SKM-1 (cell line): ENCODE results near the gene IZUMO4.
"Not testable (repeated sequence)": the region's sequence is repeated elsewhere in the genome, so short reads cannot be mapped to it uniquely, and the experiment has no call there.

Experiments
- DNase-seq: peaks from one replicate; lab custom pipeline; 2025; ENCODE audit not compliant: unreplicated experiment; lab: John Stamatoyannopoulos, UW

The IZUMO4 gene

DNA sequence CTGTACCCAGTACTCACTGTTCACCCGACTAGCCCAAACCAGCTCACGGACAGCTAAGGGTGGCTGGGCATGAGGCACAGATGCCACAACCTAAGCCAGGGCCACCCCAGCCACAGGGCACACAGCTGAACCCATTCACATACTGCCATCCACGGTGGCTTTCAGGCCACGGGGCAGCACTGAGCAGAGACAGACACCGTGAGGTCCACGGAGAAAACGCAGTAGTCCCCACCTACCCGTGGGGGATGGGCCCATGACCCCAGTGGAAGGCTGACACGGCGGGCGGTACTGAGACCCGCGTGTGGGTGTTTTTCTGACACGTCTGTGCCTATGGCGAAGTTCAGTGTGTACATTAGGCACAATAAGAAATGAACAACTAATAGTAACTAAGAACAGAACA lies 25.5 kb downstream of the IZUMO4 start:
- no peak for DNase-seq

DNA sequence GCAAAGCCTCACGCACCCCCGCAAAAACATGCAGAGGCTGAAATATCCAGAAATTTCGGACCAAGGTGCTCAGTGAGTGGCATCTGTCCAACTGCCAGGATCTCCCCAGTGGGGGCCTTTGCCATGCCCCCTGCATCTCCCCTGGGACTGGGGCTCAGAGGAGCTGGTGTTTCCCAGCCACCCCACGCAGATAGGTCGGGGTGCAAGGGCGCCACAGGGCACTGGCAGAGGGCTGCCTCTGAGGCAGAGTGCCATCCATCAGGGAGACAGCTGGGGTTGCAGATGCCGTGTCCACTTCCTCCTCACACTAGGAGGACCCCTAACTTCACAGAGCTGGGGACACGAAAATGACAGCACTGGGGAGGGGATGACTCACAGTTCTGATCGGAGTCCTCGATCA lies 26.3 kb downstream of the IZUMO4 start:
- DNase-seq: no peak

DNA sequence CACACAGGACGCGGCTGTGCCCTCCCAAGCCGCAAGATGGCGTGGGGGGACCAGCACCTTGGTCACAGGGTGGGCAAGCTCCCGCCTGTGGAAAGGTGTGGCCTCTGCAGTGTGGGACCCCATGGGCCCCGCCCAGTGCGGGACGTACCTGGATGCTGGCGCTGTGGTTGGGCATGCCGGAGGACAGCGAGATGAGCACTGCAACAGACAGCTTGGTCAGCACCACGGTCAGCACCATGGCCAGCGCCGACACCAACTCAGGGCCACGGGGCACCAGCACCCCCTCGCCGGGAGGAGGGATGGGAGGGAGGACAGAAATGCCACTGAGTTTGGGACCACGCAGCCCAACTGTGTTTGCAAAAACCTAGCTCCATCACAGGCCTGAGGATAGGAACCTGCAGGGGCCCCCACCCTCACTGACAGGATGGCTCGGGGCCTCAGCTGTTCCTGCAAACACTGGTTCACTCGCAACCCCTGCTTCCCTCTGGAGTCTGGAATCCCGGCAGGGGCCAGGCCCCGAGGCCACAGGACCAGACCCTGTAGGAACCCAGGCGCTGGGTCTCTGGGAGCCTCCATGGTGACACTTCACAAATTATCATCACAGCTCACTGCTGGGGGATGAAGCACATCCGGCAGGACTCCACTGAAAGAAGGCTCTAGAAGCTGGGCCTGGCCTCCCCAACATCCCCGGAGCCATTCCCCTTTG lies 27.1 kb downstream of the IZUMO4 start:
- no peak for DNase-seq

DNA sequence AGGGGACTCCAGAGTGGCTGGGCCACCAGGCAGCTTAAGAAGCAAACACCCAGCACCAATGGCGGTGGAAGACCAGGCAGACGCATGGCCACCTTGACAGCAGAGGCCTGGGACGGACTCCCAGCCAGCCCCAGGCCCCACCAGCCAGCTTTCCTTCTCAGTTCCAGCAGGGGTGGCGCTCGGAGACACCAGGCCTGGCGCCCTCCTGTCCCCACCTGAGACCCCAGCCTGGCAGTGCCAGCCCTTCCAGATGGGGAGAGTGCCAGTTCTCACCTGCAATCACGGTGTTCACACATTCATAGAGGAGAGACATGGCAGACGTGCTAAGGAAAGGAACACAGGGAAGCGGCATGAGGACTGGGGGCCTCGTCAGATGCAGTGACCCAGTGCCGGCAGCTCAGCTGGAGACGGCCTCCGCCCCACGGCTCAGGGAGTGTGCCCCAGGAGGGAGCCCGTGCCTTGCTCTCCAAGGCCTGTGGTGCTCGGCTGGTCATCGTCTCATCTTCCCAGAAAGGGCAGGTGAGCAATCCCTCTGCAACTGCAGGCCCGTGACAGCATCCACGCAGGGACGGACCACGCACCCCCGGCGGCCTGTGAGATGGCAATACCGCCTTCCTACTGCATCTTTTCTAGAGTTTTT lies 30.3 kb downstream of the IZUMO4 start:
- no peak for DNase-seq

DNA sequence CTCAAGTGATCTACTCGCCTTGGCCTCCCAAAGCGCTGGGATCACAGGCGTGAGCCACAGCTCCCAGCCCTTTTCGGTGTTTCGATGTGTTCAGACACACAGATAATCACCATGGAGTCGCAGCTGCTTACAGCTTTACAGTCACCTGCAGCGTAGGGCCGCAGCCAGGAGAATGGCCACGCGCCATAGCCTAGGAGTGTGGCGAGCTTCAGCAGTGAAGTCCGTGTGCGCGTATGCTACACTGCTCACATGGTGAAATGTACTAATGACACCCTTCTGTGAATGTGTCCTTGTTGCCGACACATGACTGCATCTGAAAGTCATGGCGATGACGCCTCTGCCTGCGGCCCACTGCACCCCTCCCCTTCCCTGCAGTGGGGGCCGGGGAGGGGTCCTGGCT lies 31.0 kb downstream of the IZUMO4 start:
- DNase-seq: no peak

DNA sequence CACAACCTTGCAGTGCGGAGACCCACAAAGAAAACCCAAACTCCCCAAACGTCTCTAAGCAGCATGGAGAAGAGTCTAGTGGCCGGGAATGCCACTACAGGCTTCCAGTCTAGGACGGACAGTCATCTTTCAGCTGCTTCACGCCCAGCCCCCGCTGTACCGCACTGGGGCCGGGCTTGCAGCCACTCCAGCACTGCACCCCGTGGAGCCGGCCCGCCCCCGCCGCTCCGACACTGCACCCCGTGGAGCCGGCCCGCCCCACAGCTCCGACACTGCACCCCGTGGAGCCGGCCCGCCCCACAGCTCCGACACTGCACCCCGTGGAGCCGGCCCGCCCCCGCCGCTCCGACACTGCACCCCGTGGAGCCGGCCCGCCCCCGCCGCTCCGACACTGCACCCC lies 31.5 kb downstream of the IZUMO4 start:
- not testable (repeated sequence) for DNase-seq

DNA sequence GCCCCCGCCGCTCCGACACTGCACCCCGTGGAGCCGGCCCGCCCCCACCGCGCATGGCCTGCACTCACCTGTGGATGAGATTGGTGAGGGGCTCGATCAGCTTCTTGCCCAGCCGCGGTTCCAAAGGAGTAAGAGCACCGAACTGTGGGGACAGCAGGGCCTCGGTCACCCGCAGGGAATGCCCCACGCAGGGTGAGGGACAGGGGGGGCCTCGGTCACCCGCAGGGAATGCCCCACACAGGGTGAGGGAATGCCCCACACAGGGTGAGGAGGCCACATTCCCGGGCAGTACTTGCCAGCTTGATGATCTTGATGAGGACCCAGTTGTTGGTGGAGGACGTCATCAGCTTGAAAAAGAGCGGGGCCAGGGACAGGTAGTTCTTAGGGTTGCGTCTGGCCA lies 32.3 kb downstream of the IZUMO4 start:
- DNase-seq: no peak

DNA sequence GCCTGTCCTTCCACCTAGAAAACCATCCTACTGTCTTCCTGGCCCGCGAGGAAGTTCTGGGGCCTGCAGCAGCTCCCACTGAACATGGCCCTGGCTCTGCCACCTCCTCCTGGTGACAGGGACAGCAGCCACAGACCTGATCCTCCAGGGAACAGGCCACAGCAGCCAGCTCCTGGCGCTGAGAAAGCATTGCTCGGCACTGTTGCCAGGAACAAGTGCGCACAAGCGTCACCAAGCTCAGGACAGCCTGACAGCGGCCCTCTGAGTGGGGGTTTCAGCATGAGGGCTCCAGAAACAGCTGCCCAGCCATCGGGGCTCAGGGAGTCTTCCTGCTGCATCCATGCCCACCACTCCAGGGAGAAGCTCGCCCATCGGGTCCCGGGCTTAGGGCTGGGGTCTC lies 32.8 kb downstream of the IZUMO4 start:
- no peak for DNase-seq

DNA sequence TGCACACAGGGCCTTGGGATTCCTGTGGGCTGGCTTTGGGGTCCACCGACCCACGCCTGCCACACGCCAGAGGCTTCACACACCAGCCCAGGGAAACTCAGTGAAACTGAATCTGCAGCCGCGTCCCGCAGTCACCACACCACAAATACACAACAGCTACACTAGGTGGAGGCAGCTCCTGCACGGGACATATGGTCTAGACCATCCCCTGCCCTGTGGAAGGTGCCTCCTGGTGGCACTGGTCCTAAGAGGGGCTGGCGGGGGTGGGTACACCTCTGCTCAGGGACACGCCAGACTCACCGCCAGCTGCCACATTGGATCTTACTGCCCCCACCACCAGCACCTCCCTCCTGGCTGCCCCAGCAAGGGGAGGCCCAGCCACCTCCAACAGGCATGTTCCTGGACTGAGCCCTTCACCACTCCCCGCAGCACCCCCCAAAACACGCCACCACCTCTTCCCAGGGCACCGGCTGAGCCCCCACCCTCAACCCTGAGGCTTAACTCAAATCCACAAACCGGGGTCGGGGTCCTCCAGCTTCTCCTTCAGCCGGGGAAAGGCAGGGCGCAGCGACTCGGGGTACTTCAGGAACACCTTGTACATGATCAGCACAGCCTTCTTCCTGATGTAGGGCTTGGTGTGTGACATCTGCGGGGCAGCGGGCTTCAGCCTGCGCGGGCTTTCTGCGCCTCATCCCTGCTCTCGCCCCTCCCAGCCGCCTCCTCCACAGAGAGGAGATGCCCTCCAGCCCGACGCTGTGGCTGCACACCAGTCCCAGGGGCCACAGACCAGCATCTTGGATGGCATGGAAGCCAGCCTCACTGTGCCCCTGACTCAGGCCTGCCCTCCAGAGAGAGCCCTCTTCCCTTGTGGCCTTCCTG lies 33.4 kb downstream of the IZUMO4 start:
- no peak for DNase-seq

DNA sequence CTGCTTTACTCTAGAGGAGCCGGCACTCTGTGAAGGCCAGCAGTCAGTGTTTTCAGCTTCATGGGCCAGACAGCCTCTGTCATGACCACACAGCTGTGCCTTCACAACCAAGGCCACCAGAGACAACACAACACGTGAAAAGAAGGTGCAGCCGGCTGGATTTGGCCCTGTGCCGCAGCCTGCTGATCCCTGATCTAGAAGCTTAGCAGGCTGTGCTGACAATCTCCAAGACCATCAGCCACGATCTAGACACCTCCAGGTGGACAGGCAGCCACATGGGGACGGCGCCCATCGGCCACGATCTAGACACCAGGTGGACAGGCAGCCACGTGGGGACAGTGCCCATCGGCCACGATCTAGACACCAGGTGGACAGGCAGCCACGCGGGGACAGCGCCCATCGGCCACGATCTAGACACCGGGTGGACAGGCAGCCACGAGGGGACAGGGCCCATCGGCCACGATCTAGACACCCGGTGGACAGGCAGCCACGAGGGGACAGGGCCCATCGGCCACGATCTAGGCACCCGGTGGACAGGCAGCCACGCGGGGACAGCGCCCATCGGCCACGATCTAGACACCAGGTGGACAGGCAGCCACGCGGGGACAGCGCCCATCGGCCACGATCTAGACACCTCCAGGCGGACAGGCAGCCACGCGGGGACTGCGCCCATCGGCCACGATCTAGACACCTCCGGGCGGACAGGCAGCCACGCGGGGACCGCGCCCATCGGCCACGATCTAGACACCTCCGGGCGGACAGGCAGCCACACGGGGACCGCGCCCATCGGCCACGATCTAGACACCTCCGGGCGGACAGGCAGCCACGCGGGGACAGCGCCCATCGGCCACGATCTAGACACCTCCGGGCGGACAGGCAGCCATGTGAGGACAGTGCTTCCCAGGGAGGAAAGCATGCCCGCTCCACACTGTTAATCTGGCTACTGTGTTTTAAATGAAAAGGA lies 34.6 kb downstream of the IZUMO4 start:
- not testable (repeated sequence) for DNase-seq

DNA sequence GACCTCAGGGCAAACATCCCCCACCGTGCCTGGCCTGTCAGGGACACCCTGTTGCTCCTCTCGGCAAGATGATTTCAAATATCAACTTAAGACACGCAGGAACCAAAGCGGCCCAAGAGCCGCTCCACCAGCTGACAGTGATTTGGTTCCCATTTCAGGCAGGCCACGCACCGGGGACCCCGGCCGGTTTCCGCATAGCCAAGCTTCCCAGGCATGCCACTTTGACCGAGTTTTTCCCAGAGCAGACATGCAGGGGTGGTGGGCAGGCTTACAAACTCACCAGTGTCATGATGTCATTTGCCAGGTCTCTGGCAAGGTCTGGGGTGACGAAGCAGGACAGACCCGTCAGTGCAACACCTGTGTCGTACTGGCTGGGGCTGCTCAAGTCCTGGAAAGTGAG lies 35.5 kb downstream of the IZUMO4 start:
- DNase-seq: no peak

DNA sequence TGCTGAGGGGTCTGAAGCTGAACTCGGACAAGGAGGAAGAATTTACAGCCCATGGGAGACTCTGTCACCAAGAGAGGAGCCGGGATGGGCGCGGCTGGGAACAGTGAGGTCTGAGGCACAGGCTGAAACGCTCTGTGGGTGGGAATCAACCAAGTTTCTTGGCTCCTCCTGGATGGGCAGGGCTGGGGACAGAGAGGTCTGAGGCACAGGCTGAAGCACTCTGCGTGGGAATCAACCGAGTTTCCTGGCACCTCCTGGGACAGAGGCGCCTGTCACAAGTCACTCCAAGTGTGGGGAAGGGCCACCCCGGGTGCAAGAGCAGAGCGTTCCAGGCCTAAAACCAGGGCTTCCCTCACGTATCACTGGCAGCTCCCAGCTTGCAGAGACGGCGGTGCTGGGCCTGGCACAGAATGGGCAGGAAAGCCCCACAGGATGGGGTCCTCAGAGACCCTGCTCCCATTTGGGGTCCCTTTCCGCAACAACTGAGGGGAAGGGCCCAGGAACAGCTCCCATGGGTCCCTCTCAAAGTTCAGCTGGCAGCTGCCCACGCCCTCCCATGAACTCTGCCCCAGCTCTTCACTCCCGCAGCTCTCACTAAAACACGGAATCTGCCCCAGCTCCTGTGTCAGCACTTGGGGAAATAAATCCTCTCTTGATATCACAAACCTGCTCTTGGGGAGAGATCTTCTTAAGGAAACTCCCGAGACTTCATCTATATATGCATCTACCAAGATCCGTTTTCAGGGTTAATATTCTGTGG lies 36.2 kb downstream of the IZUMO4 start:
- DNase-seq: no peak

DNA sequence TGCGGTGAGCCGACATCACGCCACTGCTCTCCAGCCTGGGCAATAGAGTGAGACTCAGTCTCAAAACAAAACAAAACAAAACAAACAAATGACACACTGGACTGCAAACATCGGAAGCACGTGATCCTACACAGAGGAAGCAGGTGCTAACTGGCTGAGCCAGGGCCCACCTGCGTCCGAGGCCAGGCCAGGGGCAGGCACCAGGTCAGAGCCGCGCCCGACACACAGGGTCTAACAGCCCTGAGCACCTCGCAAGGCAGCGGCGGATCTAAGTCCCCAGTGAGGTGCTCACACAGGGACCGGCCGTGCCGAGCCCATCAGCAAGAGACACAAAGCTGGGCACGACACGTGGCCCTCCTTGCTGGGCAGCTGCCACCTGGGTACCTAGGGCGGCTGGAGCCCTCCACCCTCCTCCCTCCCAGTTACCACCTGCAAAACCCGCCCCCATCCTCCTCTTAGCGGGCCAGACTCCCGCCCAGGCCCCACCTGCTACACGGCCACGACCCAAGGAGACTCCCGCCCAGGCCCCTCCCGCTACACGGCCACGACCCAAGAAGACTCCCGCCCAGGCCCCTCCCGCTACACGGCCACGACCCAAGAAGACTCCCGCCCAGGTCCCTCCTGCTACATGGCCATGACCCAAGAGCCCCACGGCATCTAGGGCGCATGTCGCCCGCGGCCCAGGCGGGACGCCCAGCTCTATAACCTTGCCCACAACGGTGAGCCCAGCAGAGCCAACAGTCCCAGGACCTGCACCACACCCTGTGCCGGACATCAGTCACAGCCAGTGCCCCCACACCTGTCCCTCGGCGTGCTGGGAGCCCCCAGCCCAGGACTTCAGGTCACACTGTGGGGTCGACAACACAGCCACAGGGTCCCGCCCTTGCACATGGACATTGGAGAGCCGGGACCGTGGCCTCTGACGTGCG lies 39.0 kb downstream of the IZUMO4 start:
- DNase-seq: no peak

DNA sequence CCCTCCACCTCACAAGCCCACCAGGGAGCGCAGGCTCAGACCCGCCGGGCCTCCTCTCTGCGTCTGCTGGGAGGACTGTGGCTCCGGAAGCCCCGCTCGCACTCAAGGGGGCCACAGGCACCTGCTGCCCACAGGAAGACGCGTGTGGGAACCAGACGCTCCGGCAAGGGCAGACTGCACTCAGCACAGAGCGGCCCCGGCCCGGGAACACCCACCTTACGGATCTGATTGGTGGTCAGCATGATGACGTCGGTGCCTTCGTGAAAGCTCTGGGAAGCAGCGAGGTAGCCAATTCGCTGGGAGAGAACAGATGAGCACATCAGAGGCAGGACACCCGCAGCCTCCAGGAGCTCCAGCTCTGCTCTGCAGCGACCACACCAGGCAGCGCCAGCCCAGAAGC lies 40.1 kb downstream of the IZUMO4 start:
- no peak for DNase-seq

DNA sequence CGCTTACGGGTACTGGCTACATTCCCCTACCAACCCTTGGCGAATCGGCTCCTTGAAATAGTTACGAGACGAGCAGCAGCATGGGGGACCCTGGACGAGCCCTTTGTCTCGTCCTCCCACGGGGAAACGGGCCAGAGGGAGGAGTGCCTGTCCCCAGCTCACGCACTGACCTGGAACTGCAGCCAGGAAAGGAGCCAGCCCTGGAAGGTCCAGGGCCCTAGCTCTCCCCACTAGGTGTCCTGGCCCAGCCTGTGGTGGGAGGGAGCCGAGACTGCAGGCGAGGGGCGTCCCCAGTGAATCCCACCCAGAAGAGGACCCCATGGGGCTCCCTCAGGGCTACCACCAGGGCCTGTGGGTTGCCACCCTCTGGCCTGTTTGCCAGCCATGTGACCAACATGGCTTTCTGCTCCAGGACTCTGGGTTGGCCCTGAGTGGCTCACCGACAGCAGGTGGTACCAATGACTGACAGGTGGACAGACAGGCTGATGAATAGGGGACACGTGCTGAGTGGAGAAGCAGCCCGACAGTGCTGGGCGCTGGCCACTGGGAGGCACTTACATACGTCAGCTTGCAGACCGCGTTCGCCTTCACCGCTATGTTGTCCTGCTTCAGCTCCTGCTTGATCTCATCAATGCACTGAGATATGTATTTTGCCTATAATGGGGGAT lies 41.5 kb downstream of the IZUMO4 start:
- DNase-seq: no peak

DNA sequence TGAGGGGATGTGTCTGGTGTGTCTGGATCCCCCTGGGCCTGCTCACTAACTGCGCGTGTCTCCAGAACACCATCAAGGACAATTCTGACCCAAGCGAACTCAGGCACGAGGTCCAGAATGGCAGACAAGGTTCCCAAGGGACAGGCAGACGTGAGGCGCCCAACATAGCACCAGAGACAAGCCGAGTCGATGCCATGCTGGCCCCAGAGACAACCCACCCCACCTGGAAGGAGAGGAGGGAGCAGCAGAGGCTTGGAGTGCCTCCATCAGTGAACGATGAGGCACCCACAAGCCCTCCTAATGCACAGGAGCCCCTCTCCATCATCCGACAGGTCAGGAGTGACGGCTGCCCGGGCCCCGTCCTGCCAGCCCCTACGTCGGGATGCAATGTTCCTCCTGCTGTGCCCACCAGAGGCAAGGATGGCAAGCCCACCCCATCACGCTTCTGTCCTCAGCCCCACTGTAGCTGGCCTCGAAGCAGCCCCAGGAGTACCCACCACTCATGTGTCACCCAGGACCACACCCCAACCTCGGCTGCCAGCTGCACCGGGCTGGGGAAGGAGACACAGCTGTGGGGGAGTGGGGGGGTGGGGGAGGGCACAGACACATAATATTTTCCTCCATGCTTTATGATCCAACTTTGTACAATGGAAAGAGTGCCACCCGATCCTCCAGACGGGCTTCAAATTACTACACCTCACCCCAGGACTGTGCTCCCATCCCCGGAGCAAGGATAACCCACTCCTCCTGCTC lies 42.8 kb downstream of the IZUMO4 start:
- DNase-seq: no peak

DNA sequence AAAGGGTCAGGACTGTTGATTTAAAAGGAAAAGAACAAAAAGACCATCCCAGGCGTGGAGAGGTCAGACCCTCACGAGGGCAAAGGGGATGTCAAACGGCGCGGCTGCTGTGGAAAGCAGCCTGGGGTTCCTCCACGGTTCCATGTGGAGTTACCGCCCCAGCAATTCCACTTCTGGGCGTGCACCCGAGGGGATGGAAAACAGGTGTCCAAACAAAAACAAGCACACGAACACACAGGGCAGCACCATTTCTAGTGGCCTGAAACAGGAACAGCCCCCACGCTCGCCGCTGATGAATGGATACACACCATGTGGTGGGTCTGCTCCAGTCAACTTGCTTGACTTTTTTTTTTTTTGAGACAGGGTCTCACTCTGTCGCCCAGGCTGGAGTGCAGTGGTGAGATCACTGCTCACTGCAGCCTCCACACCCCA lies 43.4 kb downstream of the IZUMO4 start:
- DNase-seq: no peak
